HG03108 (cell line): ENCODE measurements around the gene TAGLN3.
"Not testable (repeated sequence)": the region's sequence is repeated elsewhere in the genome, so short reads cannot be mapped to it uniquely, and the experiment has no call there.

Source experiments
- ATAC-seq: cut with Tn5 transposase; IDR thresholded peaks from one replicate; pipeline ENCODE4 v1.9.1; 2021; ENCODE audit warnings: moderate library complexity; ENCODE audit not compliant: unreplicated experiment

TAGLN3 gene

GRCh38 chr3:112007633-112008032 lies 8.9 kb downstream of the TAGLN3 start:
- no peak for ATAC-seq

- ATAC-seq = no peak
Measured at GRCh38 chr3:112009670-112010069, 10.9 kb downstream of the TAGLN3 start.

GRCh38 chr3:112010636-112011035 lies 11.9 kb downstream of the TAGLN3 start:
- ATAC-seq = no peak

GRCh38 chr3:112011376-112011940 lies 12.7 kb downstream of the TAGLN3 start:
- no peak for ATAC-seq

GRCh38 chr3:112012205-112012992 lies 13.7 kb downstream of the TAGLN3 start:
- ATAC-seq = no peak

GRCh38 chr3:112013058-112013783 lies 14.5 kb downstream of the TAGLN3 start:
- ATAC-seq = peak; percentile 73

- no peak for ATAC-seq
Measured at GRCh38 chr3:112013784-112014143, 15.0 kb downstream of the TAGLN3 start.

GRCh38 chr3:112017091-112017490 lies 18.4 kb downstream of the TAGLN3 start:
- ATAC-seq = no peak

- ATAC-seq = no peak
Measured at GRCh38 chr3:112018712-112019111, 20.0 kb downstream of the TAGLN3 start.

- no peak for ATAC-seq
Measured at GRCh38 chr3:112019716-112020115, 21.0 kb downstream of the TAGLN3 start.

- ATAC-seq = no peak
Measured at GRCh38 chr3:112020674-112021085, 22.0 kb downstream of the TAGLN3 start.

GRCh38 chr3:112027142-112027541 lies 28.4 kb downstream of the TAGLN3 start:
- ATAC-seq = no peak

- ATAC-seq = no peak
Measured at GRCh38 chr3:112027826-112028225, 29.1 kb downstream of the TAGLN3 start.

GRCh38 chr3:112030901-112031300 lies 32.2 kb downstream of the TAGLN3 start:
- no peak for ATAC-seq

GRCh38 chr3:112032098-112032731 lies 33.5 kb downstream of the TAGLN3 start:
- ATAC-seq = no peak

- ATAC-seq = no peak
Measured at GRCh38 chr3:112034436-112034835, 35.7 kb downstream of the TAGLN3 start, which contains the start of gene TMPRSS7. Gene TMPRSS7, plus strand, starts transcription at chr3:112034736. Its CDS starts 110 bp downstream, at chr3:112034846.

- no peak for ATAC-seq
Measured at GRCh38 chr3:112035241-112035640, 36.5 kb downstream of the TAGLN3 start.

GRCh38 chr3:112037194-112037593 lies 38.5 kb downstream of the TAGLN3 start:
- not testable (repeated sequence) for ATAC-seq

GRCh38 chr3:112038863-112039262 lies 40.1 kb downstream of the TAGLN3 start:
- ATAC-seq = no peak

- no peak for ATAC-seq
Measured at GRCh38 chr3:112041321-112041720, 42.6 kb downstream of the TAGLN3 start.

GRCh38 chr3:112042842-112043280 lies 44.1 kb downstream of the TAGLN3 start:
- no peak for ATAC-seq
